GM23338 (cell line): ENCODE measurements around the gene AZIN2. TPM values are rescaled to one million over a fixed set of nuclear protein-coding genes. Genes with fewer than 3 reads are reported as not detected.

Experiments
- polyA plus RNA-seq: library from polyadenylated mRNA; unstranded; fragments of >200 nt; fragmentation: Nextera tagmentation; extraction: Ambion mirVana; gene quantifications from 2 replicates; pipeline ENCODE4 v1.2.1, GENCODE V29; 2016
- total RNA-seq: library from RNA; depleted of rRNA; stranded (reverse); fragments of >200 nt; shearing (Covaris generic); gene quantifications from 2 replicates; pipeline ENCODE4 v1.2.3, GENCODE V29; 2014; rRNA removed

Gene AZIN2
- total and polyA plus RNA-seq, 2 experiments from 2014 or later: 0.37 to 1.2 TPM

Other genes with a start within 250 kb of the AZIN2 start
- gene FNDC5, start 210.2 kb upstream of the AZIN2 start, total RNA-seq: 1.7 and 2.0 TPM in 2 replicates
- gene FNDC5, start 210.2 kb upstream of the AZIN2 start, polyA plus RNA-seq: 0.28 and 1.0 TPM in 2 replicates
- gene HPCA, start 194.7 kb upstream of the AZIN2 start, total RNA-seq: 0.35 and 0.62 TPM in 2 replicates
- 0.82 and 1.4 TPM in 2 replicates for gene HPCA, start 194.7 kb upstream of the AZIN2 start, polyA plus RNA-seq
- 11.7 and 13.6 TPM in 2 replicates for gene TMEM54, start 179.8 kb upstream of the AZIN2 start, total RNA-seq
- gene TMEM54, start 179.8 kb upstream of the AZIN2 start, polyA plus RNA-seq: 8.8 and 11.2 TPM in 2 replicates
- gene RNF19B, start 116.3 kb upstream of the AZIN2 start, total RNA-seq: 10.6 and 11.9 TPM in 2 replicates
- 2.6 and 2.9 TPM in 2 replicates for gene RNF19B, start 116.3 kb upstream of the AZIN2 start, polyA plus RNA-seq
- gene AK2, start 44.3 kb upstream of the AZIN2 start, total RNA-seq: 142 and 165 TPM in 2 replicates
- gene AK2, start 44.3 kb upstream of the AZIN2 start, polyA plus RNA-seq: 121 and 125 TPM in 2 replicates
- 16.1 and 18.9 TPM in 2 replicates for gene TRIM62, start 100.9 kb downstream of the AZIN2 start, total RNA-seq
- gene TRIM62, start 100.9 kb downstream of the AZIN2 start, polyA plus RNA-seq: 2.7 and 2.9 TPM in 2 replicates
- 10.0 and 11.0 TPM in 2 replicates for gene ZNF362, start 175.3 kb downstream of the AZIN2 start, total RNA-seq
- gene ZNF362, start 175.3 kb downstream of the AZIN2 start, polyA plus RNA-seq: 12.9 and 16.8 TPM in 2 replicates
- not detected in 2 replicates for gene A3GALT2, start 239.9 kb downstream of the AZIN2 start, total RNA-seq
- gene A3GALT2, start 239.9 kb downstream of the AZIN2 start, polyA plus RNA-seq: not detected in 2 replicates